ENCODE data around the gene KEL. TPM values are rescaled to one million over a fixed set of nuclear protein-coding genes. Genes with fewer than 3 reads are reported as not detected.

KEL gene
- total RNA-seq, 1 donor from 2014 or later, result not detected

DNA sequence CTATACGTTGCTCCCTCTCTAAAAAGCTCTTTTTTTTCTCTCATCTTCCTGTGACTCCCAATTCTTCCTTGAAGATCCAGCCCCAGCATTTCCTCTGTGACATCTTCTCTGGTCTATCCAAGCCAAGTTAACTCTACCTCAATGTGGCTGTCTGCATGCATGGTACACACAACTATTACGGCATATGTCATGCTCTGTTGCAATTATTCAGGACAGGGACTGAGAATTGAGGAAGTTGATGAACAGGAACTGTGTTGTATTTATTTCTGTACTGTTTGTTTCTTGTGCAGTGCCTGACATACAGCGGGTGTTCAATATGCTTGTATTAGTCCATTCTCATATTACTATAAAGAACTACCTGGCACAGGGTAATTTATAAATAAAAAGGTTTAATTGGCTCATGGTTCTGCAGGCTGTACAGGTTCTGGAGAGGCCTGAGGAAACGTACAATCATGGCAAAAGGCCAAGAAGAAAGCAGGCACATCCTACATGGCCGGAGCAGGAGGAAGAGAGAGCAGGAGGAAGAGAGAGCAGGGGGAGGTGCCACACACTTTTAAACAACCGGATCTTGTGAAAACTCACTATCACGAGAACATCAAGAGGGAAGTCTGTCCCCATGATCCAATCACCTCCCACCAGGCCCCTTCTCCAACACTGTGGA lies 34.9 kb downstream of the KEL start:
- DNase-seq (ENCODE audit: low read depth) (no peak), FAIRE-seq (no peak)
- TF ChIP-seq, protein P1, sequence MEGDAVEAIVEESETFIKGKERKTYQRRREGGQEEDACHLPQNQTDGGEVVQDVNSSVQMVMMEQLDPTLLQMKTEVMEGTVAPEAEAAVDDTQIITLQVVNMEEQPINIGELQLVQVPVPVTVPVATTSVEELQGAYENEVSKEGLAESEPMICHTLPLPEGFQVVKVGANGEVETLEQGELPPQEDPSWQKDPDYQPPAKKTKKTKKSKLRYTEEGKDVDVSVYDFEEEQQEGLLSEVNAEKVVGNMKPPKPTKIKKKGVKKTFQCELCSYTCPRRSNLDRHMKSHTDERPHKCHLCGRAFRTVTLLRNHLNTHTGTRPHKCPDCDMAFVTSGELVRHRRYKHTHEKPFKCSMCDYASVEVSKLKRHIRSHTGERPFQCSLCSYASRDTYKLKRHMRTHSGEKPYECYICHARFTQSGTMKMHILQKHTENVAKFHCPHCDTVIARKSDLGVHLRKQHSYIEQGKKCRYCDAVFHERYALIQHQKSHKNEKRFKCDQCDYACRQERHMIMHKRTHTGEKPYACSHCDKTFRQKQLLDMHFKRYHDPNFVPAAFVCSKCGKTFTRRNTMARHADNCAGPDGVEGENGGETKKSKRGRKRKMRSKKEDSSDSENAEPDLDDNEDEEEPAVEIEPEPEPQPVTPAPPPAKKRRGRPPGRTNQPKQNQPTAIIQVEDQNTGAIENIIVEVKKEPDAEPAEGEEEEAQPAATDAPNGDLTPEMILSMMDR (IDR thresholded peaks at IDR 0.05; ENCODE audit: insufficient read depth, low read length, severe bottlenecking), result no peak
- Histone ChIP-seq H3K4me3 (ENCODE audit: low read depth, low read length) (no peak overlapping the region), H3K36me3 (ENCODE audit: control insufficient read depth, insufficient read depth, low read length) (no peaks in the 10 kb centered on the region), H3K27me3 (ENCODE audit: control insufficient read depth, insufficient read depth, low read length) (no peaks in the 10 kb centered on the region)

DNA sequence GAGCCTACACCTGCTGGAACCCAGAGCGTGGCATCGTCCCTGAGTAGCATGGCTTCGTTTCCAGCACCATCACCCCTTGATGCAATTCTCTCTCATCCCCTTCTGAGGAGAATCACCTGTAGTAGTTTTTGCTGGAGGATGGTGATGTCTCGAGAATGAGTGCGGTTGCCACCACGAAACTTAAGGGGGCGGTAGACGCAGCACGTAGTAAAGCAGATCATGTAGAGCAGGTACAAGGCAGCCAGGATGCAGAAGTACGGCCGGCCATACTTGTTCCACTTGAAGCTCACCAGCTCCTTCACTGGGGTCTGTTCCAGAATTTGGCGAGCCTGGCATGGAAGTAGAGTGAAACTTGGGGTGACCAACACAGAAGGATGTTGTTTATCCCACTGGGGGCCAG lies 36.8 kb downstream of the KEL start:
- no peak for DNase-seq (ENCODE audit: low read depth)
- Histone ChIP-seq H3K36me3 (ENCODE audit: control insufficient read depth, insufficient read depth, low read length) (no peaks in the 10 kb centered on the region), H3K4me3 (ENCODE audit: low read depth, low read length) (no peak overlapping the region), H3K27me3 (ENCODE audit: control insufficient read depth, insufficient read depth, low read length) (no peaks in the 10 kb centered on the region)
- TF ChIP-seq, protein P1 (IDR thresholded peaks at IDR 0.05; ENCODE audit: insufficient read depth, low read length, severe bottlenecking), result no peak
- no peak for FAIRE-seq

DNA sequence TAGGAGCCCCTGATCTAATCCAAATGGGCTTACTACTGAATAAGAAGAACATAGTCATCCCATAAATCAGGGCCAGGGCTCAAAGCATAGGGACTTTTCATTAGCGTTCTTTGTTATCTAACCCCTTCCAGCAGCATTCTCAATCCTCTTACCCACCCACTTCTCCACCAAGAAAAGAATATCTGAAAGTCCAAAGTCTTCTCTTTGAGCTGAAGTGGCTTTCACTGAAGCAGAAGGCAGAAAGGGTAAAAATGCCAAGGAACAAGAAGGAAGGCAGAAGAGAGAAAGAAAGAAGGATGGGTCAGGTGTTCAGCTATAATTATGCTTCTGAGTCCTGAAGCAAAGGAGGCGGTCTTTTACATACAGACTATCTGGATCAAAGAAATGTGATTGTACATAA lies 38.8 kb downstream of the KEL start:
- no peak for DNase-seq (ENCODE audit: low read depth)
- no peaks in the 10 kb centered on the region for H3K27me3 ChIP-seq (ENCODE audit: control insufficient read depth, insufficient read depth, low read length)
- TF ChIP-seq, protein P1 (IDR thresholded peaks at IDR 0.05; ENCODE audit: insufficient read depth, low read length, severe bottlenecking), result no peak
- no peaks in the 10 kb centered on the region for H3K36me3 ChIP-seq (ENCODE audit: control insufficient read depth, insufficient read depth, low read length)
- FAIRE-seq, result no peak
- no peak overlapping the region for H3K4me3 ChIP-seq (ENCODE audit: low read depth, low read length)

DNA sequence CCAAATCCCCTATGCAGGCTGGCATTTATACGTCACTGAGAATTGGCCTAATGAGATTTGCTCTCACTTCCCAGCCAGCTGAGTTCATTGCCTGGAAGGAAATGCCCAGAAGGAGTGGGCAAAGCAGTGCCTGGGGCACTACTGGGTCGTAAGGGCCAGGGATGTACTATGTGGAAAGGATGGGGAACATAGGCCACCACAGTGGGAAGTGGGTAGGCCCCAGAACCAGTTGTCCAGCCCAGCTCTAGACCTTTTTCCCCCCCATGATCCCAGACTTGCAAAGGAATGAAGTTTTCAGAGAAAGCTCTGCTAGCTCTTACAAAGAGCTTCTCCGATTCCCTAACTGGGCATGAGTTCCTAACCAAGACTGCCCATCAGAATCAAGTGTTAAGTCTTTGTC lies 42.5 kb downstream of the KEL start:
- TF ChIP-seq, protein P1 (IDR thresholded peaks at IDR 0.05; ENCODE audit: insufficient read depth, low read length, severe bottlenecking), result no peak
- FAIRE-seq, result no peak
- no peaks in the 10 kb centered on the region for H3K36me3 ChIP-seq (ENCODE audit: control insufficient read depth, insufficient read depth, low read length)
- no peaks in the 10 kb centered on the region for H3K27me3 ChIP-seq (ENCODE audit: control insufficient read depth, insufficient read depth, low read length)
- no peak overlapping the region for H3K4me3 ChIP-seq (ENCODE audit: low read depth, low read length)
- DNase-seq (ENCODE audit: low read depth), result no peak

DNA sequence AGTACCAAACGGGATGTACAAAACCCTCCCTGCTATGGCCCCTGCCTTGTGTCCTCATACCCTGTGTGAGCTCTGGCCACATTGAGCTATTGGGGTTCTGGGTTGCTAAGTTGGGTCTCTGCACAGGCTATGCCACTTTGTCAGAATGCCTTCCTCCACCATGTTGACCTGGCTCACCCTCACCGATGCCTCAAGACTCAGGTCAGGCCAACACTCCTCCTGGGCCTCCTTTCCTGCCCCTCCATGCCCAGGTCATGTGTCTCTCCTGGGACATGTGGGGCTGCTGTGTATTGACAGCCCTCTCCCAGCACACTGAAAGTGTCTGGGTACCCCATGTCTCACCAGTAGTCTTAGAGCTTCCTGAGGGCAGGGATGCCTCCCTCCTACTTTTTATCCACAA lies 43.3 kb downstream of the KEL start:
- H3K36me3 ChIP-seq (ENCODE audit: control insufficient read depth, insufficient read depth, low read length), result no peaks in the 10 kb centered on the region
- no peak for FAIRE-seq
- no peak overlapping the region for H3K4me3 ChIP-seq (ENCODE audit: low read depth, low read length)
- TF ChIP-seq, protein P1 (IDR thresholded peaks at IDR 0.05; ENCODE audit: insufficient read depth, low read length, severe bottlenecking), result no peak
- DNase-seq (ENCODE audit: low read depth), result no peak
- H3K27me3 ChIP-seq (ENCODE audit: control insufficient read depth, insufficient read depth, low read length), result no peaks in the 10 kb centered on the region

DNA sequence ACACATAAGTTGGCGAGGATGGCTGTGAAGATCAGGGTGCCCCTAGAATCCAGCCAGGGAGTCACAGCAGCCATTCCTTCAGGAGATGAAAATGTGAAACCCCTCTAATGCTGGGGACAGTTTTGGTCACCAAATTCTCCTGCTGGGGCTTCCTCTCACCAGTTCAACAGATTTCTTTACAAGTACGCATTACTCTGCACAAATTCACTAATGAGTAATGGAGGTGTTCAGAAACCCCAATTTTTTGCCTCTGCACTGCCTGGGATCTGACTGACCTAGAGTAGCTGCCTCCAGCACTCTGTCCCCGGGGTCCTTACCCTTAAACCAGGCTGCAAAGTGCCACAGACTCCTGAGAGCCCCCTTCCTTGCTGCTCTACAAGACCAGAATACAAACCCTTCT lies 44.7 kb downstream of the KEL start:
- DNase-seq (ENCODE audit: low read depth), result no peak
- Histone ChIP-seq H3K4me3 (ENCODE audit: low read depth, low read length) (no peak overlapping the region), H3K27me3 (ENCODE audit: control insufficient read depth, insufficient read depth, low read length) (no peaks in the 10 kb centered on the region), H3K36me3 (ENCODE audit: control insufficient read depth, insufficient read depth, low read length) (no peaks in the 10 kb centered on the region)
- FAIRE-seq, result no peak
- TF ChIP-seq, protein P1 (IDR thresholded peaks at IDR 0.05; ENCODE audit: insufficient read depth, low read length, severe bottlenecking), result no peak

All from bronchial epithelial cell (primary cell).